Activated CD4-positive, alpha-beta memory T cell treated with anti-CD3 and anti-CD28 coated beads for 36 hours (primary cell): ENCODE measurements around the gene GIGYF1. TPM values are rescaled to one million over a fixed set of nuclear protein-coding genes. Genes with fewer than 3 reads are reported as not detected.
"Not testable (repeated sequence)": the region's sequence is repeated elsewhere in the genome, so short reads cannot be mapped to it uniquely, and the experiment has no call there.

ENCODE experiments used
- CTCF ChIA-PET: fragments of 350-600 bp; sonication (Branson Sonifier 250); formaldehyde crosslinking; loops from one replicate; lab custom pipeline; 2021; ENCODE audit warnings: antibody characterized with exemption, inconsistent platforms; lab: Charles Lee
- POLR2A ChIA-PET: fragments of 350-600 bp; sonication (Branson Sonifier 250); formaldehyde crosslinking; loops from one replicate; lab custom pipeline; 2021; ENCODE audit warnings: antibody characterized with exemption; lab: Charles Lee
- DNase-seq: peaks from one replicate; pipeline ENCODE4 v3.0.0-alpha.2; 2020
- H3K27ac Mint-ChIP-seq: one replicate; pipeline ENCODE4 v1.8.0; 2021; ENCODE audit warnings: mixed read lengths
- H3K27me3 Mint-ChIP-seq: one replicate; pipeline ENCODE4 v1.8.0; 2021; ENCODE audit warnings: mixed read lengths
- H3K36me3 Mint-ChIP-seq: one replicate; pipeline ENCODE4 v1.8.0; 2021; ENCODE audit warnings: mixed read lengths
- H3K4me1 Mint-ChIP-seq: one replicate; pipeline ENCODE4 v1.8.0; 2021; ENCODE audit warnings: low read depth, mixed read lengths
- H3K4me3 Mint-ChIP-seq: one replicate; pipeline ENCODE4 v1.8.0; 2021; ENCODE audit warnings: mild to moderate bottlenecking, mixed read lengths
- H3K9me3 Mint-ChIP-seq: one replicate; pipeline ENCODE4 v1.8.0; 2021; ENCODE audit warnings: mixed read lengths
- intact Hi-C: fragments of 100-400 bp; cut with micrococcal nuclease; formaldehyde crosslinking; loops from one replicate; pipeline ENCODE4 v1.15.1; 2023
- total RNA-seq, 2 experiments: library from RNA; stranded (reverse); gene quantifications; one replicate each; pipeline ENCODE4 v1.2.3, GENCODE V29; 2021

GIGYF1 gene
- total RNA-seq, 2 experiments from 2014 or later: 40.2 to 40.5 TPM

- Mint-ChIP-seq H3K9me3 (no peaks in the 10 kb centered on the region), H3K27ac (peak overlapping the region; percentile 88), H3K36me3 (peaks cover 35% of the 10 kb centered on the region), H3K4me3 (peak overlapping the region; percentile 86), H3K4me1 (peaks cover 21% of the 10 kb centered on the region), H3K27me3 (no peaks in the 10 kb centered on the region)
- CTCF ChIA-PET: interaction anchor here (1.9 to 6.8 kb wide), 2 partner anchors 16 to 30 kb away, joined by 8 to 61 read pairs; partner anchors contain the start of gene POP7
- POLR2A ChIA-PET: interaction anchor here (0.8 to 1.3 kb wide), 2 partner anchors 17 to 91 kb away, joined by 3 read pairs; no protein-coding TSS in a partner anchor
- DNase-seq: peak; percentile 87
- intact Hi-C loops: loop anchor here (1.0 to 2.0 kb wide), 3 partner anchors 17 to 246 kb away; partner anchors contain the start of gene MEPCE
These were observed 18.3 kb downstream of the GIGYF1 start for GRCh38 chr7:100675581-100676350.

GRCh38 chr7:100675105-100675451 lies 19.0 kb downstream of the GIGYF1 start:
- Mint-ChIP-seq H3K27ac (peak overlapping the region; percentile 97), H3K4me3 (peak overlapping the region; percentile 95), H3K9me3 (no peaks in the 10 kb centered on the region), H3K4me1 (peaks cover 16% of the 10 kb centered on the region), H3K36me3 (peaks cover 34% of the 10 kb centered on the region), H3K27me3 (no peaks in the 10 kb centered on the region)
- ChIA-PET CTCF (interaction anchor here (1.1 to 1.5 kb wide), 2 partner anchors 14 to 17 kb away, joined by 3 to 6 read pairs; no protein-coding TSS in a partner anchor), POLR2A (interaction anchor here (0.7 to 1.4 kb wide), 3 partner anchors 18 to 89 kb away, joined by 3 to 4 read pairs (median 3); partner anchors contain the start of genes FBXO24, LRCH4 and POP7)
- DNase-seq: no peak
- intact Hi-C loops: loop anchor here (1.0 to 2.0 kb wide), 3 partner anchors 18 to 246 kb away; partner anchors contain the start of gene MEPCE

GRCh38 chr7:100674411-100675104 lies 19.5 kb downstream of the GIGYF1 start:
- ChIA-PET POLR2A (interaction anchor here (0.7 to 1.4 kb wide), 3 partner anchors 18 to 89 kb away, joined by 3 to 4 read pairs (median 3); partner anchors contain the start of genes FBXO24, LRCH4 and POP7), CTCF (interaction anchor here (0.7 to 1.5 kb wide), 5 partner anchors 15 to 72 kb away, joined by 3 to 7 read pairs (median 4); partner anchors contain the start of genes PCOLCE and POP7)
- Mint-ChIP-seq H3K9me3 (no peaks in the 10 kb centered on the region), H3K4me3 (peak overlapping the region; percentile 95), H3K27me3 (no peaks in the 10 kb centered on the region), H3K36me3 (peaks cover 28% of the 10 kb centered on the region), H3K27ac (peak overlapping the region; percentile 97), H3K4me1 (peaks cover 13% of the 10 kb centered on the region)
- intact Hi-C loops: loop anchor here (1.0 to 2.0 kb wide), 3 partner anchors 18 to 245 kb away; partner anchors contain the start of gene MEPCE
- DNase-seq: peak; percentile 36

GRCh38 chr7:100673942-100674410 lies 20.1 kb downstream of the GIGYF1 start:
- peaks cover 10% of the 10 kb centered on the region for H3K4me1 Mint-ChIP-seq
- peak; percentile 51 for DNase-seq
- POLR2A ChIA-PET: interaction anchor here (1.4 kb wide), 1 partner anchor 88 kb away, joined by 4 read pairs; the partner anchor contains the start of genes FBXO24 and LRCH4
- no peaks in the 10 kb centered on the region for H3K9me3 Mint-ChIP-seq
- CTCF ChIA-PET: interaction anchor here (1.0 to 1.5 kb wide), 3 partner anchors 15 to 41 kb away, joined by 4 to 7 read pairs (median 6); partner anchors contain the start of gene POP7
- H3K36me3 Mint-ChIP-seq: peaks cover 24% of the 10 kb centered on the region
- H3K27ac Mint-ChIP-seq: peak overlapping the region; percentile 97
- no peaks in the 10 kb centered on the region for H3K27me3 Mint-ChIP-seq
- H3K4me3 Mint-ChIP-seq: peak overlapping the region; percentile 95
- intact Hi-C loops: loop anchor here (1.0 to 2.0 kb wide), 6 partner anchors 19 to 195 kb away; partner anchors contain the start of genes FBXO24, LRCH4, MOSPD3 and TSC22D4

GRCh38 chr7:100673302-100673941 lies 20.6 kb downstream of the GIGYF1 start, which contains the start of gene GNB2:
GNB2 (plus strand) TSS chr7:100673740; CDS start chr7:100676266, 2,526 bp downstream.
- Mint-ChIP-seq H3K4me1 (peaks cover 8% of the 10 kb centered on the region), H3K9me3 (no peaks in the 10 kb centered on the region), H3K27ac (peak within 1 kb of the TSS; percentile 97), H3K27me3 (no peaks in the 10 kb centered on the region), H3K36me3 (peaks cover 22% of the 10 kb centered on the region), H3K4me3 (peak within 1 kb of the TSS; percentile 95)
- ChIA-PET POLR2A (interaction anchor here (0.6 to 1.5 kb wide), 7 partner anchors 18 to 244 kb away, joined by 3 to 7 read pairs (median 3); partner anchors contain the start of genes AGFG2, FBXO24, LRCH4 and MOSPD3), CTCF (interaction anchor here (0.9 to 1.6 kb wide), 5 partner anchors 18 to 127 kb away, joined by 3 to 11 read pairs (median 4); partner anchors contain the start of gene POP7)
- intact Hi-C loops: loop anchor here (1.0 kb wide), 5 partner anchors 32 to 194 kb away; partner anchors contain the start of genes FBXO24, LRCH4, MOSPD3 and TSC22D4
- DNase-seq: peak; percentile 100

- no peaks in the 10 kb centered on the region for H3K9me3 Mint-ChIP-seq
- POLR2A ChIA-PET: interaction anchor here (1.5 kb wide), 1 partner anchor 59 kb away, joined by 7 read pairs; the partner anchor contains the start of gene MOSPD3
- peaks cover 10% of the 10 kb centered on the region for H3K36me3 Mint-ChIP-seq
- H3K27me3 Mint-ChIP-seq: peaks cover 2% of the 10 kb centered on the region
- intact Hi-C loops: no loop called here
- no peak overlapping the region for H3K4me3 Mint-ChIP-seq
- H3K4me1 Mint-ChIP-seq: peaks cover 4% of the 10 kb centered on the region
- CTCF ChIA-PET: interaction anchor here (0.6 to 1.6 kb wide), 2 partner anchors 34 to 204 kb away, joined by 3 to 11 read pairs; partner anchors contain the start of gene POP7
- H3K27ac Mint-ChIP-seq: no peak overlapping the region
- no peak for DNase-seq
These were observed 22.4 kb downstream of the GIGYF1 start for GRCh38 chr7:100671353-100672327.

- CTCF ChIA-PET: interaction anchor here (1.0 to 1.3 kb wide), 3 partner anchors 21 to 187 kb away, joined by 3 to 5 read pairs (median 4); no protein-coding TSS in a partner anchor
- Mint-ChIP-seq H3K36me3 (peaks cover 6% of the 10 kb centered on the region), H3K4me3 (no peak overlapping the region), H3K27me3 (peaks cover 2% of the 10 kb centered on the region), H3K4me1 (no peaks in the 10 kb centered on the region), H3K9me3 (no peaks in the 10 kb centered on the region), H3K27ac (no peak overlapping the region)
- POLR2A ChIA-PET: no interaction called here
- no peak for DNase-seq
- intact Hi-C loops: no loop called here
These were observed 24.0 kb downstream of the GIGYF1 start for GRCh38 chr7:100670074-100670473.

GRCh38 chr7:100669106-100669505 lies 24.9 kb downstream of the GIGYF1 start:
- H3K36me3 Mint-ChIP-seq, intact Hi-C loops, H3K27me3 Mint-ChIP-seq, POLR2A ChIA-PET, H3K4me3 Mint-ChIP-seq, H3K27ac Mint-ChIP-seq, H3K9me3 Mint-ChIP-seq, DNase-seq, H3K4me1 Mint-ChIP-seq: not testable (repeated sequence)
- CTCF ChIA-PET: interaction anchor here (0.6 to 2.4 kb wide), 3 partner anchors 21 to 35 kb away, joined by 4 to 7 read pairs (median 5); no protein-coding TSS in a partner anchor

GRCh38 chr7:100668069-100668449 lies 26.0 kb downstream of the GIGYF1 start:
- Mint-ChIP-seq H3K36me3 (no peaks in the 10 kb centered on the region), H3K27ac (no peak overlapping the region), H3K4me1 (no peaks in the 10 kb centered on the region), H3K27me3 (peaks cover 2% of the 10 kb centered on the region), H3K4me3 (no peak overlapping the region), H3K9me3 (no peaks in the 10 kb centered on the region)
- ChIA-PET POLR2A (no interaction called here), CTCF (interaction anchor here (0.7 to 2.4 kb wide), 4 partner anchors 23 to 104 kb away, joined by 3 to 7 read pairs (median 4); no protein-coding TSS in a partner anchor)
- DNase-seq: no peak
- intact Hi-C loops: no loop called here
